Stimulated activated CD8-positive, alpha-beta memory T cell treated with anti-CD3 and anti-CD28 coated beads, Interleukin-12 subunit alpha, Interleukin-12 subunit beta, amount 100 ng/mL, for 24 hours (primary cell): ENCODE measurements around the gene NRCAM.

ENCODE experiments used
- DNase-seq: peaks from one replicate; pipeline ENCODE4 v3.0.0-alpha.2; 2020; ENCODE audit errors: extremely low read depth

Gene NRCAM

GRCh38 chr7:108459922-108460551, 3.8 kb upstream of the NRCAM start:
- DNase-seq, result no peak

GRCh38 chr7:108457871-108458270, 1.6 kb upstream of the NRCAM start:
- DNase-seq, result no peak

GRCh38 chr7:108456845-108457540, 757 bp upstream of the NRCAM start:
- no peak for DNase-seq

GRCh38 chr7:108455551-108455997, 662 bp downstream of the NRCAM start:
- no peak for DNase-seq

GRCh38 chr7:108454674-108455550, 1.3 kb downstream of the NRCAM start:
- no peak for DNase-seq

- no peak for DNase-seq
Observed at GRCh38 chr7:108454317-108454673, 1.9 kb downstream of the NRCAM start.

GRCh38 chr7:108453320-108453719, 2.9 kb downstream of the NRCAM start:
- DNase-seq, result no peak

GRCh38 chr7:108452707-108453106, 3.5 kb downstream of the NRCAM start:
- DNase-seq, result no peak

- no peak for DNase-seq
Observed at GRCh38 chr7:108451296-108451848, 4.9 kb downstream of the NRCAM start.

- no peak for DNase-seq
Observed at GRCh38 chr7:108450160-108450559, 6.1 kb downstream of the NRCAM start.

- no peak for DNase-seq
Observed at GRCh38 chr7:108449521-108449920, 6.7 kb downstream of the NRCAM start.

- DNase-seq, result no peak
Observed at GRCh38 chr7:108448584-108449505, 7.4 kb downstream of the NRCAM start.

GRCh38 chr7:108442039-108442568, 14.1 kb downstream of the NRCAM start:
- no peak for DNase-seq

- DNase-seq, result no peak
Observed at GRCh38 chr7:108441392-108441955, 14.8 kb downstream of the NRCAM start.

- DNase-seq, result no peak
Observed at GRCh38 chr7:108440613-108441012, 15.6 kb downstream of the NRCAM start.

- no peak for DNase-seq
Observed at GRCh38 chr7:108436906-108437305, 19.3 kb downstream of the NRCAM start.

- no peak for DNase-seq
Observed at GRCh38 chr7:108434010-108434409, 22.2 kb downstream of the NRCAM start.

- DNase-seq, result no peak
Observed at GRCh38 chr7:108431099-108431498, 25.1 kb downstream of the NRCAM start.

- DNase-seq, result no peak
Observed at GRCh38 chr7:108430664-108431063, 25.6 kb downstream of the NRCAM start.

- DNase-seq, result no peak
Observed at GRCh38 chr7:108427766-108428165, 28.5 kb downstream of the NRCAM start.
